HG02973 (cell line): ENCODE data around the gene SERF2.

ENCODE experiments used
- ATAC-seq: cut with Tn5 transposase; IDR thresholded peaks from one replicate; pipeline ENCODE4 v1.9.1; 2021; ENCODE audit warnings: moderate library complexity; ENCODE audit not compliant: unreplicated experiment

SERF2 gene

DNA sequence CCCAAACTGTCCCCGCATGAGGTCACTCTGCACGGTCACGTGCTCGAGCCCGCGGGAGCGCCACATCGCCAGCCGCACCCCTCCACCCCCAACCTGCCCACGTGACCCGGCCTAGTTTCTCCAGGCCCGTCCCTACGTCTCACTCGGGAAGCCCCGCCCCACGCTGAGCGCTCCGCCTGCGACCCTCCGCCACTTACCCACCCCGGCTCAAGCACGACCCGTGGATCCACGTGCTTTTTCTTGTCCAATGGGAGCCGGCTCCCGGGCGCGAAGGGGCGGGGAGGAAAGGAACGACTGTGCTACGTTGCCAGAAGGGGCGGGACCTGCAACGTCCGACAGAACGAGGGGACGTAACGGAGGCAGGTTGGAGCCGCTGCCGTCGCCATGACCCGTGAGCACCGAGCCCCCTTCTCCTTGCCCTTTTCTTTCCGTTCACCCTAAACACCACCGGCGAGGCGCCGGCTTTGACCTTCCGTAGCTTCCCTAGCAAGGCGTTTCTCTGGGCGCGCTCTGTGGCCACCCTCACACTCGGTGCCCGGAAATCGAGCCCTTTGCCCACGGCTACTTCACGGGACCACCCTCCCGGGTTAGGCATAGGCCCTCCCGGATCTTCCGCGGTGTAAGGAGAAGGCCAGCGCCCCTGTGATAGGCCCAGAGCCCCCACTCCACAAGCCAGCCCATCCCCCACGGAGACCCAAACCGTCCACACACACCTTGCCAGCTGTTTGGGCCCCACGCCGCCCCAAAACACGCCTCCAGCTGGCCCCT, at the start of gene SERF2:
Gene SERF2 (plus strand): TSS at position 328 of the 768 bp plus-strand sequence. CDS start 57 bp downstream, at position 385.
- peak; percentile 85 for ATAC-seq

DNA sequence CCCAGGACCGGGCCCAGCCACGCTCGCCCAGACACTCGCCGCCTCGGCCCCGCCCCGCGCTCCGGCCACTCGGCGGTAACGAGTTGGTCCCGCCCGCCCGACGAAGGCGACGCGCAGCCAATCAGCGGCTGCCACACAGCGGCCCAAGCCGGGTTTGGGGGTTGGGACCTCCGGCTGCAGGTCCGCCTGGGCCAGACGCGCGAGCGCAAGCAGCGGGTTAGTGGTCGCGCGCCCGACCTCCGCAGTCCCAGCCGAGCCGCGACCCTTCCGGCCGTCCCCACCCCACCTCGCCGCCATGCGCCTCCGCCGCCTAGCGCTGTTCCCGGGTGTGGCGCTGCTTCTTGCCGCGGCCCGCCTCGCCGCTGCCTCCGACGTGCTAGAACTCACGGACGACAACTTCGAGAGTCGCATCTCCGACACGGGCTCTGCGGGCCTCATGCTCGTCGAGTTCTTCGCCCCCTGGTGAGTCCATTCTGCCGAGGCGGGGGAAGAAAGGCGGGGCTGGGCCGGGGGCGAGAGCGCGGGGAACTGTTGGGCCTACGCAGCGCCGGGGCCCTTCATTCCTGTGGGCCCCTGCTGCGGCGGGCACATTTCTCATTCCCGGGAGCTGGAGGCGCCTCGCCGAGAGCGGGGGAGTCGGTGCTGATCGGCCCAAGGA, 45.7 kb upstream of the SERF2 start, which contains the start of gene PDIA3:
Gene PDIA3 (plus strand): TSS at position 194 of the 658 bp plus-strand sequence. CDS start 102 bp downstream, at position 296.
- peak; percentile 59 for ATAC-seq

DNA sequence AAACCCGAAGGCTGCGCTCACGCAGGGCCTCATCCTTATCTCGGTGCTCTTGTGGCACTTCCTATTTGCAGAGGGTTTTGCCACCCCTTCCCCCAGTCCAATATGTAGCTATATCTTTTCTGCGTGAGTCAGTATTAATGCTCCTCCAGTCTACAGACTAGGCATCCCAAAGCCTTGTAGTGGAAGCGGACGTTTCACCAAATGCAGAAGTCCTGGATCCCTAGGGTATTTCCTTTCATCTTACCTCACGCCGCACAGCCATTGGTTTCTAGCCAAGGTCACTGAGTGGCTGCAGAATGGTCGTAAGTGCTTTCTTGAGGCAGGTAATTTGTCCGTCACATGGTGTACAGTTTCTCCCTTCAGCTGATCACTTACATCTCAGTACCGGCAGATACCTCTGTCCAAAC, 45.2 kb upstream of the SERF2 start:
- ATAC-seq = peak; percentile 24

DNA sequence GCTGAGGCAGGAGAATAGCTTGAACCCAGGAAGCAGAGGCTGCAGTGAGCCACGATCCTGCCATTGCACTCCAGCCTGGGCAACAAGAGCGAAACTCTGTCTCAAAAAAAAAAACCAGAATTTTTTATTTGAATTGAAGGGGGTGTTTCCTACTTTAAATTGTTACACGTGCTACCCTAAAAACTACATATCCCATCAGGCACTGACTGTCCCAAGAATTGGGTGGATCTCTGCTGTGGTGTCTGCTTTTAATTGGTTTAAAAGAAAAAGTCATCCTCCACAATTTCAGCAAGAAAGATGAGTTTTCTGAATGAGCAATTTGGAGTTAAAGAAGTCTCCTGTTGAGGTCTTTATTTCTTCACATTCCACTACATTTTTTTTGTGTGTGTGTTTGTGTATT, 43.7 kb upstream of the SERF2 start:
- no peak for ATAC-seq

DNA sequence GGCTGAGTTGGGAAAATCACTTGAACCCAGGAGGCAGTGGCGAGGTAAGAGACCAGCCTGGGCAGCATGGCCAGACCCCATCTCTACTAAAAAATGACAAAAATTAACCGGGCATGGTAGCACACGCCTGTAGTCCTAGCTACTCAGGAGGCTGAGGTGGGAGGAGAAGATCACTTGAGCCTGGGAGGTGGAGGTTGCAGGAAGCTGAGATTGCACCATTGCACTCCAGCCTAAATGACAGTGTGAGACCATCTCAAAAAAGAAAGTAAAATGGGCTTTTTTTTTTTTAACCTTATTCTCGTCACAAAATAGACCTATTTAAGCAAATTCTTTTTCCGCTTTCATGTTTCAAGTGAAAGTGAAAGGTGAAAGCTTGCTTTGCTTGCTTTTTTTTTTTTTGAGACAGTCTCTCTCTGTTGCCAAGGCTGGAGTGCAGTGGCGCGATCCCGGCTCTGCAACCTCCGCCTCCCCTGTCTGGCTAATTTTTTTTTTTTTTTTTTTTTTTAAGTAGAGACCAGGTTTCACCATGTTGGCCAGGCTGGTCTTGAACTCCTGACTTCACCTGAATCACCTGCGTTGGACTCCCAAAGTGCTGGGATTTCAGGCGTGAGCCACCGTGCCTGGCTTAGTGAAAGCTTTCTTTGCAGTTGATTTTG, 42.3 kb upstream of the SERF2 start:
- peak; percentile 31 for ATAC-seq

DNA sequence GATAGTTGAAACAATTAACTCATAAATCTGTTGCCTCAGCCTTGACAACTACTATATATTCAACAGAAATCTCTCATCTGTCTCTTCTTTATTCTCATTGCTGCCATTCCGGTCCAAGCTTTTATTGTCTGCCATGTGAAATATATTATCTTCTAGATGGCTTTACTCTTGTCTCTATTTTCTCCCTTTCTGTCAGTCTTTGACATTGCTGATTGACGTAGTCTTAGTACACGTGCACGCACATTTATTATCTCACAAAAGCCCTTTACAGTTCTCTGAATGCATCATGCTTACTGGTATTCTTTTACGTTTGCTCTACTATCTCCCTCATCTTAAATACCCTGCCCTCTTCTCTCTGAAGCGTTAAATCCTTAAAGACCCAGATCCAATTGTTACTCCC, 40.2 kb upstream of the SERF2 start:
- no peak for ATAC-seq

DNA sequence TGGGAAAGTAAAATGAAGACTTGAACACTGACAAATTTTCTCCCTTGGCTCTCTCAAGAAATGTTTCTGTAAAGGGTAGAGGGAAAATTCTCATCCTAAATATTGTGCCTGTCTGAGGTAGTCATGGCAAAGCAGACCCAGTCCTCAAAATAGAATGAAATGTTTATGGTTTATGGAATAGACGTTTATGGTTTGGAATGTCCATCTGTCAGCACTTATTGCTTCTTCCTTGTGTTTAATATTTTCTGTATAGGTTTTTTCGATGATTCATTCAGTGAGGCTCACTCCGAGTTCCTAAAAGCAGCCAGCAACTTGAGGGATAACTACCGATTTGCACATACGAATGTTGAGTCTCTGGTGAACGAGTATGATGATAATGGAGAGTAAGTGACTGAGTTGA, 29.3 kb upstream of the SERF2 start:
- no peak for ATAC-seq

DNA sequence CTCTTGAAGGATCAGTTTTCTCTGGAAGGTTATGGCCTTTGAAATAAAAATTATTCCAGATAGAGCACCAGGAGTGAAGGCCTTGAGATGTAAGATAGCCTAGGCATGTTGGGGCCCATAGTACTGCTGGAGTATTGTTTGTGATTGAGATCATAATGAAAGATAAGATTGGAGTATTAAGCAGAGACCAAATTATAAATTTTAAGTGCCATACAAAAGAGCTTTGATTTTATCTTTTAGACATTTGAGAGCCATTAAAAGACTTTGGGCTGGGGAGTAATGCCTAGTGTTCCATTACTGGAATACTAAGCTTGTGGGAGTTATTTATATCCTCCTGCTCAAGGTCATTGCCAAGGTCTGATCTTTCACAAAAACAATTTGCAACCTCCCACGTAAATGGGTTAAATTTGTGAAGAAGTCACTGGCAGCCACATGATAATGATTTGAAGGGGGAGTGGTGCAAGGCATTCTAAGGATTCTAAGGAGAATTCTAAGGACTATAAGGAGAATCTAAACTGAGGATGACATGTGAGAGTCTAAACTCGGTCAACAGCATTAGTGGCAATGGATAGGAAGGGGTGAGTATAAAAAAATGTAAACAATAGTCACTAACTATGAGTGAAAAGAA, 28.2 kb upstream of the SERF2 start:
- ATAC-seq = no peak

DNA sequence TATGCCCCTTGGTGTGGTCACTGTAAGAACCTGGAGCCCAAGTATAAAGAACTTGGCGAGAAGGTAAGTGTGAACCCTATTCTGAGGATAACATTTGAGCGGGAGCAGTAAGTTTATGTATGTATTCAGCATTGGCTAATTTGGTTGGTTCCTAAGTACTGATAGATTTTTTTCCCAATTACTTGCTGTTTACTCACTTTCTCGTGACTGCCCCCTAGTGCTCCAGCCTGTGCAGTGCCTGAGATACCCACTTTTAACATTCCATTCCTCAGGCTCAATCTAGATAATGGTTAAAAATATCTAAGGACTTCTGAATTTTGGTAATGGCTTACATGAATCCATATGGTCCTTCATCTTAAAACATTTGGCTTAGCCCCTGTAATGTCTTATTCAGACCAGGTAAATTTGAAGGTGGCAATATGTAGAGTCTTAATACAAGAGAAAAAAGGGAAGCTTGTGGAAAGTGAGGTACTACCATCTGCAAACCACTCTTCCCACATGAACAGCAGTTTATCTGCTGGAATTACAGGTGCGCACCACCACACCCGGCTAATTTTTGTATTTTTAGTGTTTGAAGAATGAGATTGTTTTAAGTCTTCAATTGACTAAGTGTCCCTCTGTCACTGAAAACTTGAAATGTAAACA, 22.4 kb upstream of the SERF2 start:
- ATAC-seq = no peak

DNA sequence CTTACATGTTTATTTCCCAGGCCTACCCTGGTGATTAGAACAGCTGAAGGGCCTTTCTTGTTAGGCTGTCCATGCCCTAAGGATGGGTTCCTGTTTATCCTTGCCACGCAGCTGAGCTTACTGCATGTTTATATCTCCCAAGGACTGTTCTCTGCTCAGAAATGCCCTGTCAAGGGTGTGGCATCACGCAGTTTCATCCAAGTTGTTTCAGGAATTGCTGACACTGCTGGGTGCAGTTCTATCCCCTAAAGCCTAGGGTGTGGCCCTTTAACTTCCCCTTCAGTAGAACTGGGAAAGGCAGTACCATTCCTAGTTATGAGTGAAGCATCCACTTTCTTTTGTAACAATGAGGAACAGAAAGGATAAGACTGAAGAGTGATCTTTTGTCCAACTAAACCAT, 20.3 kb upstream of the SERF2 start:
- no peak for ATAC-seq

DNA sequence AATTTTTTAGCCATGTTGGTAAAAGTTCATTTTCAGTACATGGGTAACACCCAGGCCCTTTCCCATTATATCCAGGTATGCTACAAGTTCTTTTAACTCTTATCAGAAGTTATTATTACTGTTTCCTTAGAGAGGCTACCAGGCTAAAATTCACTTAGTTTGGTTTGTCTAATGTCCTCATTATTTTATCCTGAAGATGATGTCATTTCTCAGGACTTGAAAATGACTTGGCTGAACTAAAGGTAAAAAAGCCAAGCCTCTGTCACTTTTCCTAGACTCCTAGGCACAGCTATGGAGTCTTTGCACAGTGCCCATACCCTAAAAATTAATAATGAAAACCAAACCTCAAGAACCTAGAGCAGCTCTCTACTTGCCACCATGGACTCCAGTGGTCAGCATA, 19.5 kb upstream of the SERF2 start:
- no peak for ATAC-seq

DNA sequence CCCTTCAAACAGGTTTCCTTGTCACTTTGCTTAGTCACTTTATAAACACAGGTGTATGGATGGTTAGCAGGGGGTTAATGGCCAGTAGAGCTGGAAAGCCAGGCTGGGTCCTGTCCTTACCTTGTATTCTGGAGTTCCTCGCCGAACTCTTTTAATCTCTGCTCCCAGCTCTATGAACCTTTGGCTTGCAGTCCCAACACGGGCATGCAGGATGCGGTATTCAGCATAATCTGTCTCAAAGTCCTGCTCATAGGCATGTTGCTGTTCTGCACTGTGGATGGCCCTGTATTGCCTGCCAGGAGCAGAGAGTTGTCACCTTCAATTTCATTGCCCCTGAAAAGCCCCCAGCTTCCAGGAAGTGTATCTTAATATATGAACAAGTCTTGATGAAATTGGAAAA, 18.1 kb upstream of the SERF2 start:
- no peak for ATAC-seq

DNA sequence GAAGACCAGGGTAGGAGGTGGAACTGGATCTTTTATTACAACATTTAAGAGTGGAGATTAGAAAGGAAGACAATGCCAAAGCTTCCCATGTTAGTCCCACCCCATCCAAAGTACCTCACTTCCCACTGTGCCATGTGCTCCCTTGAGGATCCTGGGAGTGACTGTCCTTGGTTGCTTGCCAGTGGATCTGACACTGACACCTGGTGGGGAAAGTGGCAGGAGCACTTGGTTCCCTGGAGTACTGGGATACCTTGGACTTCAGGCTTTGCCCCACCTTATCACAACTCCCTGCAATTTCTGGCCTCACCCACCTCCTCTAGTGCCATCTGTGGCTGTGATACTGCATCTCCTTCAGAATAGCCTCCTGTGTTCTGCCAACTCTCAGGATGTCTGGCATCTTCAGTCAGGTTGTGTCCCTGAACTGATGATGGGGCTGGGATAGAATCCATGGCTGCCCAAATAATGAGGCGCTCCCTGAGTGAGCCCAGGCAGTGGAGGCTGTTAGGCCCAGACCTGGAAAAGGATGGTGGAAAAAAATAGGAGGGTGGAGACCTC, 16.6 kb upstream of the SERF2 start:
- ATAC-seq = no peak

DNA sequence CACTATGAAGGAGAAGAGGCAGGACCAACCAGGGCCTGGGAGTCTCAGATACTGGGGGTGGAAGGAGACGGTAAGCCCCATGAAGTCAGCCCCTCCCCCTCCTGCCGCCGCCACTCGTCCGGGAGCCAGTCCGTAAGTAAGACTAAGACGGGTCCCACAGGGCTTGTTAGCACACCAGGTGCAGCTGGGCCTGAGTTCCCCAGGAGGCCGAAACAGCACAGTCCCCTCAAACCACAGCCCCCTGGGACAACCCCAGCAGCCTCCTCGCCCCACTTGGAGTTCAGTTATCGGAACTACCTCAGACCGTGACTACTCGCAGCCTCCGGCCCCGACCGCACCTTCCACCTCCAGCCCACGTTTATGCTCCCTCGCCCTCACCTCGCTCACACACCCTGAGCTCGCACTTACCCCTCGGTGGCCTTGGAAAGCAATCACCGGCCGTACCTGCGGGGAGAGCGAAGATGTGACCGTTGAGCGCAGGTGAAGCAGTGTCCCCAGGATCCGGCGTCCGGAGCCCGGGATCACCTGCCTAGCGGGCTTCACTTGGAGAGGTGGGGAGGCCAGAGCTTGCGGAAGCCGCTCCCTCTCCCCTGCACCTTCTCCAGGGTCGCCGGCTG, 15.9 kb upstream of the SERF2 start:
- peak; percentile 60 for ATAC-seq

DNA sequence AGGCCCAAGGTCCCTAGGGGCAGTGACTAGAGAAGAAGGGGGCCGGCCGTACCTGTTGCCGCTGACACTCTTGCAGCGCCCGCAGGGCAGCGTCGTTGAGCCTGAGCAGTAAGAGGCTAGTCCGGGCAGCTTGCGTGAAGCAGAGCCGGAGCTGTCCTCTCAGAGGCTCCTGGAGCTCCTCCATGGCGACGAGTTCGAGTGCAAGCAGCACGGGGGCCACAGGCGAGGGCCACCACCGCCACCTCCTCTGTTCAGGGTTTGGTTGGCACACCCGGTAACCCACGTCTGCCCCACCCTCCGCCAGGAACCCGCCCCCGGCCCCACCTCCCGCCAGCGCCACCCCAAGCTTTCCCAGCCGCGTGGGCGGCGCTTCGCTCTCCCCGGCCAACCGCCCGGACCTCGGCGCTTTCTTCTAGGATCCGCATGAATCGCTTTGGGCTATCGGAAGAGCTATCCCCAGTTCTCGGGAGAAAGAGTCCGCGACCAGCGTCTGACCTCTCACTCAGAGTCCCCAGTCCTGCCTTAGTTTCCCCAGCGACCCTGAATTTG, 15.3 kb upstream of the SERF2 start, which contains the start of gene ELL3:
Gene ELL3 (minus strand): TSS at position 249 of the 549 bp plus-strand sequence. CDS start 65 bp downstream, at position 184.
- peak; percentile 32 for ATAC-seq

DNA sequence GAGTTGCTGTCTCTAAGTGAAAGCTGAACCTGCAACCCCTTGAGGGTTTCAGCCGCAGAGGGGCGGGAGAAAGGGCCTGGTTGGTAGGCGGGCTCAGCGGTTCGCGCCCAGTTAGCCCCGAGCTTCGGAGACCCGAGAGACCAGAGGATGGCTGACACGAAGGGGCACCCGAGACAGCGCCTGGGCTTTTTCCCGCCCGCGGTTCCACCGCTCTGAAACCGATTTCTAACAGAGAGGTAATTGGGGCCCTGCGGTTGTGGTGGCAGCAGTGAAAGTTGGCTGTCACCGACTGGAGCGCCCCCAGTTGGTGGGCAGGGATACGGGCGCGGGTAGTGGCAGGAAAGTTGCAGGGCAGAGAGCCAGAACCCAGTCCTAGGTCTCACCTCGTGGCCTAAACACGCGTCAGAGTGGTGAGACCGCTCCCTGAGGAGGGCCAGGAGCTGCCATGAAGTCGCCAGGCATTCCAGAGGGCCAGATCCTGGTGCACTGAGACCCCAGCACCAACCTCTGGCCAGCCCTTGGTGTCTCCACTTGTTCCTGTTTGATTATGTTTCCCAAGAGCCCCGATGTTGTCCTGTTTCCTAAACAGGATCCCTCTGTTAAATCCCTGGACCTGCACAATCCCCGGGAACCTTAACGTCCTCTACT, 14.7 kb upstream of the SERF2 start:
- peak; percentile 35 for ATAC-seq

DNA sequence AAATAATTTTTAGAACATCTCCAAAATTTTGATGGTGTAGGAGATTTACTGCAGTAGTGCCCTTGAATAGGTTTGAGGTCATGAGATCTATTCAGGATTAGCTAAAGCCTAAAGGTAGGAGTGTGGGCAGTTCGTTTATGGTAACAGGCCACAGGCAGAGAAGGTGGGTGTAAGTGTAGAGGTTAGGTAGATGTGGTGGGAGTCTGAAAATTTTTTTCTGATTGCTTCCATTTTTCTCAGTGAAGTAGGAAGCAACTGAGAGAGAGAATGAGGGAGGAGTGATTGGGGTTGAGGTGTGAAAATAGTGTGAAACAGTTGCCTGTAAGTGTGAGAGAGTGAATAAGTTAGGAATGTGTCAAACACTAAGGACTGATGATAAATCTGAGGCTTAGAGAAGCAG, 13.1 kb upstream of the SERF2 start:
- ATAC-seq = no peak

DNA sequence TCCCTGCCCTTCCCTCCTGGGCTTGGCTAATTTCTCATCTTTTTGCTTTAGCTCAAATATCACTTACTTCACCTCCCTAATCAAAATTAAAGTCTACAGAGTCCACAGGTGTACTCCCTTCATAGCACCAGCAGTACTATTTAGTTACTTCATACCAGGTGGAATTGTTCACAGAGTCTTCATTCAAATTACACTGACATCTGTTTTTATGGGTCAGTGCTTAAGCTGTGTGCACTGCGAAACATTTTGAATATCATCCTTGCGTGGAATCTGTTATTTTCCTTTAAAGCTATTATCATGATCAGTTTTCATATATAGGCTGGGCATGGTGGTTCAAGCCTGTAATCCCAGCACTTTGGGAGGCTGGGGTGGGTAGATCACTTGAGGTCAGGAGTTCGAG, 2.7 kb upstream of the SERF2 start:
- ATAC-seq = no peak

DNA sequence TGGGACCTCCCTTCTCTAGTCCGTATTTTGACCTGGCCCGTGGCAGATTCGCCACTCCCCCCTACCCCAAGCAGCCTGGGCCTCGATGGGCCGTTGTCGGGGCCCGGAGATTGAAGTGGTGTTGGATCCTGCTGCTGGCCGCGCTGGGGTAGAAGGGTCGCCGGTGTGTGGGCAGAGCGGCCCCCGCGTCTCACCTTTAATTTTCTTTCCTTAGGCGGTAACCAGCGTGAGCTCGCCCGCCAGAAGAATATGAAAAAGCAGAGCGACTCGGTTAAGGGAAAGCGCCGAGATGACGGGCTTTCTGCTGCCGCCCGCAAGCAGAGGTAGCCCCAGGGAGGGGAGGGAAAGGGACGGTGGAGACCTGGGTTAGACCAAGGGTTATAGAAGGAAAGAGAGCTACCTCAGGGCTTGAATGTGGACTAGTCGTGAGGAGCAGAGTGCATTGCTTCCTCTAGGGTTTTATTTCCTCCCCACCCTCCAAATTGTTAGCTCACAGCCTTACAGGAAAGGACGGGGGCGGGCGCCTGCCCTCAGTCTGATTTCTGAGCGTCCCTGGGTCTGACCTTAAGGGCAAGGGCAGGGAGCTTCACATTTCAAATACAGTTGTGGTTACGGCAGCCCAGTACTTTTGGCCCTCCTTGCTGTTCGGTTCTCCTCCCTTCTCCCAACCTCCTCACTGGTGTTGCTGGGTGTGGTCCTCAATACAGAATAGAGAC, 799 bp downstream of the SERF2 start:
- no peak for ATAC-seq
